Fibroblast of skin of abdomen (primary cell): ENCODE results near the gene PIAS2.
"Not testable (repeated sequence)": the region's sequence is repeated elsewhere in the genome, so short reads cannot be mapped to it uniquely, and the experiment has no call there.

ENCODE experiments used
- DNase-seq: peaks from one replicate; pipeline ENCODE4 v3.0.0-alpha.2; 2013

Gene PIAS2

GRCh38 chr18:46899274-46899948, 17.9 kb downstream of the PIAS2 start:
- DNase-seq: no peak

- DNase-seq: no peak
Observed at GRCh38 chr18:46894124-46894523, 23.2 kb downstream of the PIAS2 start.

GRCh38 chr18:46893360-46893759, 23.9 kb downstream of the PIAS2 start:
- DNase-seq: no peak

GRCh38 chr18:46892842-46893241, 24.5 kb downstream of the PIAS2 start:
- DNase-seq: no peak

- no peak for DNase-seq
Observed at GRCh38 chr18:46891742-46892214, 25.5 kb downstream of the PIAS2 start.

- DNase-seq: no peak
Observed at GRCh38 chr18:46888965-46889364, 28.3 kb downstream of the PIAS2 start.

- DNase-seq: no peak
Observed at GRCh38 chr18:46886893-46887292, 30.4 kb downstream of the PIAS2 start.

GRCh38 chr18:46883180-46883579, 34.1 kb downstream of the PIAS2 start:
- no peak for DNase-seq

GRCh38 chr18:46877329-46877987, 39.8 kb downstream of the PIAS2 start:
- no peak for DNase-seq

- DNase-seq: no peak
Observed at GRCh38 chr18:46868169-46868921, 49.0 kb downstream of the PIAS2 start.

GRCh38 chr18:46867367-46868143, 49.8 kb downstream of the PIAS2 start:
- no peak for DNase-seq

- DNase-seq: no peak
Observed at GRCh38 chr18:46866523-46866922, 50.8 kb downstream of the PIAS2 start.

- DNase-seq: not testable (repeated sequence)
Observed at GRCh38 chr18:46865245-46865644, 52.1 kb downstream of the PIAS2 start.

GRCh38 chr18:46859855-46860254, 57.5 kb downstream of the PIAS2 start:
- DNase-seq: peak; percentile 38

- DNase-seq: no peak
Observed at GRCh38 chr18:46858290-46858689, 59.0 kb downstream of the PIAS2 start.

GRCh38 chr18:46856973-46857372, 60.3 kb downstream of the PIAS2 start:
- no peak for DNase-seq

GRCh38 chr18:46849007-46849406, 68.3 kb downstream of the PIAS2 start:
- no peak for DNase-seq

GRCh38 chr18:46843372-46843771, 73.9 kb downstream of the PIAS2 start:
- no peak for DNase-seq

- DNase-seq: no peak
Observed at GRCh38 chr18:46842583-46842982, 74.7 kb downstream of the PIAS2 start.

GRCh38 chr18:46833899-46834298, 83.4 kb downstream of the PIAS2 start:
- DNase-seq: no peak

GRCh38 chr18:46832849-46833248, 84.5 kb downstream of the PIAS2 start:
- DNase-seq: no peak

GRCh38 chr18:46832422-46832821, 84.9 kb downstream of the PIAS2 start:
- DNase-seq: not testable (repeated sequence)

- DNase-seq: no peak
Observed at GRCh38 chr18:46831434-46831833, 85.9 kb downstream of the PIAS2 start.
